ENCODE results near the gene GPAM. TPM values are rescaled to one million over a fixed set of nuclear protein-coding genes. Genes with fewer than 3 reads are reported as not detected.

GPAM gene
- total RNA-seq, 4 donors from 2014 or later: 4.5 to 7.2 (median 6.5) TPM

DNA sequence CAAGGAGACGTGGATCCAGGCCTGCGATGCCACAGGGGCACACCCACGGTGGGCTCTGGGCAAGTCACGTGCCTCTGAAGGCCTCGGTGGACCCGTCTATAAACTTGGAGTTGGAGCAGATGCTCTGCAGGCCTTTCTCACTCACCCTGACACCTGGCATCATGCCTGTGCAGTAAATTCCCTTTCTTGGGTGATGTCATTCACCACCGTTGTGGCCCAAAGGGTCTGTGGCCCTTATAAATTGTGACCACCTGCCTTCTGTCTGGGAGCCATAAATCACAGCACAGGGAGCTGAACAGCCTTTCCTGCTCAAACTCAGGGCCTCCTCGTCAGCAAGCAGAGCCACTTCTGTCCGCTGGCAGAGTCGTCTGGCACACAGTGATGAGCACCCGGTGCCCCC, 52.2 kb downstream of the GPAM start:
- 62% methylated on average over 10 of the region's 11 CpGs for WGBS
- no peaks in the 10 kb centered on the region for H3K9me3 ChIP-seq
- intact Hi-C loops (cut with DNase I): loop anchor here (10.0 kb wide), 1 partner anchor 377 kb away; no protein-coding TSS in a partner anchor

DNA sequence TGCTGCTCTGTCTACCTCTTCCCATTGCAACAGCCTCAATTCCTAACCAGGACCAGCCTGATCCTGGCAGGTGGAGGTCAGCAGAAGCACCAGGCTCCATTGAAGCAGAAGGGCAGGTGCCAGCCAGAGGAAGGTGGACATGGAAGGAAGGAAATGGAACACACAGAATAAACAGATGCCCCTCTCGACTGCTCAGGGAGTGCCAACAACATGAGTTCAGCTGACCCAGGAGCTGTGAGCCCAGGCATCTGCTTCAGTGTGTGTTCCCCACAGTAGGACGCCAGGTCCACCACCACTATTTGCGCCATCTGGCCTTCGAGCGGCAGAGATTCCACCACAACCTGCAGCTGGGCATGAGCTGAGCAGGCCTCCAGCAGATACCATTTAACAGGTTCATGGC, 56.7 kb downstream of the GPAM start:
- Histone ChIP-seq H3K36me3 (no peaks in the 10 kb centered on the region), H3K4me3 (no peak overlapping the region), H3K4me1 (no peaks in the 10 kb centered on the region), H3K9me3 (no peaks in the 10 kb centered on the region), H3K27me3 (no peaks in the 10 kb centered on the region), H3K27ac (replicated peaks in 1 of 4) (no peak overlapping the region)
- TF ChIP-seq POLR2AphosphoS5 (IDR thresholded peaks at IDR 0.05) (no peak), POLR2A (IDR thresholded peaks at IDR 0.05; ENCODE audit: low read depth) (no peak), EP300 (IDR thresholded peaks at IDR 0.05) (no peak)
- TF ChIP-seq, protein P1, sequence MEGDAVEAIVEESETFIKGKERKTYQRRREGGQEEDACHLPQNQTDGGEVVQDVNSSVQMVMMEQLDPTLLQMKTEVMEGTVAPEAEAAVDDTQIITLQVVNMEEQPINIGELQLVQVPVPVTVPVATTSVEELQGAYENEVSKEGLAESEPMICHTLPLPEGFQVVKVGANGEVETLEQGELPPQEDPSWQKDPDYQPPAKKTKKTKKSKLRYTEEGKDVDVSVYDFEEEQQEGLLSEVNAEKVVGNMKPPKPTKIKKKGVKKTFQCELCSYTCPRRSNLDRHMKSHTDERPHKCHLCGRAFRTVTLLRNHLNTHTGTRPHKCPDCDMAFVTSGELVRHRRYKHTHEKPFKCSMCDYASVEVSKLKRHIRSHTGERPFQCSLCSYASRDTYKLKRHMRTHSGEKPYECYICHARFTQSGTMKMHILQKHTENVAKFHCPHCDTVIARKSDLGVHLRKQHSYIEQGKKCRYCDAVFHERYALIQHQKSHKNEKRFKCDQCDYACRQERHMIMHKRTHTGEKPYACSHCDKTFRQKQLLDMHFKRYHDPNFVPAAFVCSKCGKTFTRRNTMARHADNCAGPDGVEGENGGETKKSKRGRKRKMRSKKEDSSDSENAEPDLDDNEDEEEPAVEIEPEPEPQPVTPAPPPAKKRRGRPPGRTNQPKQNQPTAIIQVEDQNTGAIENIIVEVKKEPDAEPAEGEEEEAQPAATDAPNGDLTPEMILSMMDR (IDR thresholded peaks at IDR 0.05): no peak
- WGBS: no CpG with 5 or more reads among the region's 5 CpGs
- intact Hi-C loops (cut with DNase I): no loop called here
- DNase-seq (ENCODE audit: extremely low spot score): no peak

More for the DNA sequence above, 52.2 kb downstream of the GPAM start:
- no peaks in the 10 kb centered on the region for H3K27me3 ChIP-seq
- no peaks in the 10 kb centered on the region for H3K36me3 ChIP-seq
- H3K4me3 ChIP-seq: no peak overlapping the region
- H3K27ac ChIP-seq (replicated peaks in 1 of 4): no peak overlapping the region
- TF ChIP-seq EP300 (IDR thresholded peaks at IDR 0.05): no peak
- TF ChIP-seq, protein P1 (IDR thresholded peaks at IDR 0.05): no peak
- no peak for TF ChIP-seq POLR2A (IDR thresholded peaks at IDR 0.05; ENCODE audit: low read depth)
- TF ChIP-seq POLR2AphosphoS5 (IDR thresholded peaks at IDR 0.05): no peak
- H3K4me1 ChIP-seq: no peaks in the 10 kb centered on the region
- DNase-seq (ENCODE audit: extremely low spot score): no peak

DNA sequence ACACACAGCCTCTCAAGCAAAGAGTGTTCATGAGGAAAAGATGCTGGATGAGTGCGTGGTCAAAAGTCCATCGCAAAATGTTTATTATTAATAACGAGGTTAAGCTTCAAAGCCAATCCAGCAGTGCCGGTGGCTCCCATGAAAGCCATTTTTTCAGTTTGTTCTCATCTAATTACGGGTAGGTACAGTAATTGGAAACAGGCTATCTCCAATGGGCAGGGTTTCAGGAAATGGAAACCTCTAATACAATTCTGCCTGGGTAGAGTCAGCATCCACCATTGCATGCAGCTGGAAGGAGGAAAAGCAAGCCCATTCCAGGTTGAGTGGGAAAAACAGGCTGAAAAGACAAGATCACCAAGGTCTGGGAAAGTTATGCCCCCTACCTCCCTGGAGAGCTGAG, 57.4 kb downstream of the GPAM start:
- TF ChIP-seq POLR2AphosphoS5 (IDR thresholded peaks at IDR 0.05) (no peak), POLR2A (IDR thresholded peaks at IDR 0.05; ENCODE audit: low read depth) (no peak), EP300 (IDR thresholded peaks at IDR 0.05) (no peak)
- TF ChIP-seq, protein P1 (IDR thresholded peaks at IDR 0.05): no peak
- Histone ChIP-seq H3K9me3 (no peaks in the 10 kb centered on the region), H3K27me3 (no peaks in the 10 kb centered on the region), H3K4me1 (no peaks in the 10 kb centered on the region), H3K27ac (replicated peaks in 1 of 4) (no peak overlapping the region), H3K36me3 (no peaks in the 10 kb centered on the region), H3K4me3 (no peak overlapping the region)
- intact Hi-C loops (cut with DNase I): no loop called here
- no peak for DNase-seq (ENCODE audit: extremely low spot score)
- 72% methylated on average over 5 of the region's 5 CpGs for WGBS

DNA sequence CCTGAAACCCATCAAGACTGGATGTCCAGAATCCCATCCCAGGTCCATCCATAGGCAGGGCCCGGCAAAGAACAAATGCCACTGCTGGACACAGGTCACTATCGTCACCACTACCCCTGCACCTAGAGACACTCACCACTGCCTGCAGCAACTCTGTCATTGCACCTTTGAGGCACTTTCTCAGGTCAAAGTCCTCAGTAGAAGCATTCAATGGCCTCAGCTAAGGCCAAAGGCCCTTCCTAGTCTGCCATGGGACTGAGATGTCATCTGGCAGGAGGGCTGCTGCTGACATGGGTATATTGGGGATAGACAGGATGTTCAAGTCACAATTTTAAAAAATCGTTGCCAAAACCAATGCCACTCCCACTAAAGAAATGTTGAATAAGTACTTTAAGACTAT, 58.7 kb downstream of the GPAM start:
- Histone ChIP-seq H3K4me3 (no peak overlapping the region), H3K27ac (replicated peaks in 1 of 4) (no peak overlapping the region), H3K9me3 (no peaks in the 10 kb centered on the region), H3K4me1 (no peaks in the 10 kb centered on the region), H3K27me3 (no peaks in the 10 kb centered on the region), H3K36me3 (no peaks in the 10 kb centered on the region)
- intact Hi-C loops (cut with DNase I): no loop called here
- TF ChIP-seq, protein P1 (IDR thresholded peaks at IDR 0.05): no peak
- TF ChIP-seq POLR2A (IDR thresholded peaks at IDR 0.05; ENCODE audit: low read depth): no peak
- no peak for TF ChIP-seq EP300 (IDR thresholded peaks at IDR 0.05)
- WGBS: 88% methylated on average over 3 of the region's 3 CpGs
- no peak for DNase-seq (ENCODE audit: extremely low spot score)

DNA sequence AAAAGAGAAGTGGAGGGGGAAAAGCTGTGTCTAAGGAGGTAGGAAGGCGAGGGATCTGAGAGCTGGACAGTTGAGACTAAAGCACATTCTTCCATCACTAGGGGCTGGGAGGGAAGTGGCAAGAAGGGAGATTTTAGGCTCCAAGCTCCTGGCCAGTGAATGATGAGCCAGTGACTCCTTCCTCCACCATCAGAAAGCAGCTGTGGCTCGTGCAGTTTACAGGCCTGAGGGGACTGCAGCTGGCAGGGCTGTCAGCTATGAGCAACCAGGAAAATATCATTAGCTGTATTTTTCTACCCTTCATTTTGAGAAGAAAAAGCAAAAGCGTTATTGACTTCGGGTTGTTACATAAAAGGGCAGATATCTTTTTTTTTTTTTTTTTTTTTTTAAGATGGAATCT, 60.7 kb downstream of the GPAM start:
- no peak for DNase-seq (ENCODE audit: extremely low spot score)
- TF ChIP-seq EP300 (IDR thresholded peaks at IDR 0.05) (no peak), POLR2A (IDR thresholded peaks at IDR 0.05; ENCODE audit: low read depth) (no peak), POLR2AphosphoS5 (IDR thresholded peaks at IDR 0.05) (no peak)
- TF ChIP-seq, protein P1 (IDR thresholded peaks at IDR 0.05): no peak
- intact Hi-C loops (cut with DNase I): no loop called here
- WGBS: 68% methylated on average over 4 of the region's 4 CpGs
- Histone ChIP-seq H3K4me3 (no peak overlapping the region), H3K9me3 (no peaks in the 10 kb centered on the region), H3K27ac (replicated peaks in 1 of 4) (no peak overlapping the region), H3K4me1 (no peaks in the 10 kb centered on the region), H3K27me3 (peaks cover 0 to 4% (median 0%) of the 10 kb centered on the region in 4 donors), H3K36me3 (no peaks in the 10 kb centered on the region)
